KMS-11 (cell line): ENCODE measurements around the gene NDC80.
A peak's percentile ranks its signal among the peaks of the same experiment; 100 is the strongest.

Source experiments
- H2AFZ ChIP-seq: fragments of 200-600 bp; sonication (generic); 2 replicates; pipeline ENCODE4 v1.6.1; 2016; ENCODE audit warnings: antibody characterized with exemption, mixed run types, low read depth
- H3K27ac ChIP-seq: fragments of 200-600 bp; sonication (generic); 2 replicates; pipeline ENCODE4 v1.6.1; 2016; ENCODE audit warnings: mild to moderate bottlenecking, mixed run types
- H3K27me3 ChIP-seq: fragments of 200-600 bp; sonication (generic); 2 replicates; pipeline ENCODE4 v1.6.1; 2017; ENCODE audit warnings: mild to moderate bottlenecking, low read depth, mixed run types, moderate library complexity; ENCODE audit not compliant: insufficient read depth
- H3K36me3 ChIP-seq: fragments of 200-600 bp; sonication (generic); 2 replicates; pipeline ENCODE4 v1.6.1; 2017; ENCODE audit warnings: mild to moderate bottlenecking, mixed run types; ENCODE audit not compliant: insufficient read depth
- H3K4me1 ChIP-seq: fragments of 200-600 bp; sonication (generic); 2 replicates; pipeline ENCODE4 v1.6.1; 2016; ENCODE audit warnings: mild to moderate bottlenecking, low read depth, mixed run types; ENCODE audit not compliant: poor library complexity, severe bottlenecking
- H3K4me2 ChIP-seq: fragments of 200-600 bp; sonication (generic); 2 replicates; pipeline ENCODE4 v1.7.0; 2016; ENCODE audit warnings: mild to moderate bottlenecking, mixed run types
- H3K4me3 ChIP-seq: fragments of 200-600 bp; sonication (generic); IDR thresholded peaks from 2 replicates; pipeline ENCODE4 v1.6.1; 2017; ENCODE audit warnings: low read depth, low read length, mixed read lengths; ENCODE audit not compliant: insufficient read depth
- H3K79me2 ChIP-seq: fragments of 200-600 bp; sonication (generic); 2 replicates; pipeline ENCODE4 v1.6.1; 2016; ENCODE audit warnings: low read depth, mixed run types; ENCODE audit not compliant: insufficient read depth
- H3K9ac ChIP-seq: fragments of 200-600 bp; sonication (generic); 2 replicates; pipeline ENCODE4 v1.6.1; 2016; ENCODE audit warnings: mild to moderate bottlenecking, mixed run types
- H4K20me1 ChIP-seq: fragments of 200-600 bp; sonication (generic); 2 replicates; pipeline ENCODE4 v1.6.1; 2016; ENCODE audit warnings: mild to moderate bottlenecking, mixed run types; ENCODE audit not compliant: insufficient read depth
- TF ChIP-seq, protein P1 (sequence below): fragments of 200-600 bp; sonication (generic); conservative IDR thresholded peaks from 2 replicates; pipeline ENCODE4 v1.6.1; 2017; ENCODE audit warnings: low read depth, mild to moderate bottlenecking, antibody characterized with exemption, low read length, moderate library complexity, mixed read lengths

The NDC80 gene

DNA sequence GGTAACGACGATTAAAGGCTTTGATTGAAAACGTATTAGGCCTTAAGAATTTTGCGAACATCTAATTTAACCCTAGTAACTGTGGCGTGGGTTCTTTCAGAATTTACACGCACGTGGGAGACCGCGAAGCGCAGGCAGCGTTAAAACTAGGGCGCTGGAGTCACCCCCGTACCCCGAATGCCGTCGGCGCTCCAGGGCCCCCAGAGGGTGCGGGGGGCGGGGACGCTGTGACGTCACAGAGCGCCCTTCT lies 83.5 kb downstream of the NDC80 start:
- peaks cover 30% of the 10 kb centered on the region for H3K4me1 ChIP-seq
- peak overlapping the region; percentile 42 for H3K4me2 ChIP-seq
- H3K27me3 ChIP-seq: no peaks in the 10 kb centered on the region
- peak overlapping the region; percentile 4 for H3K4me3 ChIP-seq
- TF ChIP-seq, protein P1, sequence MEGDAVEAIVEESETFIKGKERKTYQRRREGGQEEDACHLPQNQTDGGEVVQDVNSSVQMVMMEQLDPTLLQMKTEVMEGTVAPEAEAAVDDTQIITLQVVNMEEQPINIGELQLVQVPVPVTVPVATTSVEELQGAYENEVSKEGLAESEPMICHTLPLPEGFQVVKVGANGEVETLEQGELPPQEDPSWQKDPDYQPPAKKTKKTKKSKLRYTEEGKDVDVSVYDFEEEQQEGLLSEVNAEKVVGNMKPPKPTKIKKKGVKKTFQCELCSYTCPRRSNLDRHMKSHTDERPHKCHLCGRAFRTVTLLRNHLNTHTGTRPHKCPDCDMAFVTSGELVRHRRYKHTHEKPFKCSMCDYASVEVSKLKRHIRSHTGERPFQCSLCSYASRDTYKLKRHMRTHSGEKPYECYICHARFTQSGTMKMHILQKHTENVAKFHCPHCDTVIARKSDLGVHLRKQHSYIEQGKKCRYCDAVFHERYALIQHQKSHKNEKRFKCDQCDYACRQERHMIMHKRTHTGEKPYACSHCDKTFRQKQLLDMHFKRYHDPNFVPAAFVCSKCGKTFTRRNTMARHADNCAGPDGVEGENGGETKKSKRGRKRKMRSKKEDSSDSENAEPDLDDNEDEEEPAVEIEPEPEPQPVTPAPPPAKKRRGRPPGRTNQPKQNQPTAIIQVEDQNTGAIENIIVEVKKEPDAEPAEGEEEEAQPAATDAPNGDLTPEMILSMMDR: no peak
- H3K36me3 ChIP-seq: no peaks in the 10 kb centered on the region
- H4K20me1 ChIP-seq: peaks cover 15% of the 10 kb centered on the region
- H3K79me2 ChIP-seq: peaks cover 40% of the 10 kb centered on the region
- peak overlapping the region; percentile 89 for H3K27ac ChIP-seq
- H3K9ac ChIP-seq: peak overlapping the region; percentile 96
- peak overlapping the region; percentile 66 for H2AFZ ChIP-seq

DNA sequence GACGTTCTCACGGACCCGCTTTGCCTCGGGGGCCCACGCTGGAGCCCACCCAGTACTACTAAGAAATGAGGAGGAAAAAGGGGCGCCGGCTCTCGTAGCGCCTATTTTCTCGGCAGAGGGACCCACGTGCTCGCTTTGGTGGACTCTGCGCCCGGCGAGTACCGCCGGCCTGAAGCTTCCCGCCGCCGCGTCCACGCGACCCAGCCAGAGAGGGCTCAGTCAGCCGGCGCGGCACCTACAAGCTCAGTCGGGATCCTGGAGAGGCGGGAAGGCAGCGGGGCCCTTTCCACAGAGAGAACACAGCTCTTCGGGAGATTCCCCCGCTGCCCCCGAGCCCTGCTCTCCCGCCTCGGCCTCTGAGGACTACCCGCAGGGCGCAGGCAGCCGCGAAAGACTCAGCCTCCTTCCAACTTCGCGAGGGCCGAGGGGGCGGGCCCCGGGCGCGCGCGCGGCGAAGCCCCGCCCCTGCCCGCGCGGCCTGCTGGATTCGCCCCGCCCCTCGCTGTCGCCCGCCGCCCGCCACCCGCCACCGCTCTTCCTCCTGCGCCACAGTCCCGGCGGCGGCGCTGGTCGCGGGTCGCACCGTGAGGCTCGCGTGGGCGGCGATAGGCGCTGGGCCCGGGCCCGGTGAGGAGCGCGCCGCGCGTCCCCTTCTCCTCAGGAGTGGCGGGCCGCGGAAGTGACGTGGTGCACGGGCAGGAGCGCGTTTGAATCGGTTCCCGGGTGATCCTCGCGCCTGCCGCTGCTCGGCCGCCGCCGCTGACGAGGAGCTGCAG lies 84.0 kb downstream of the NDC80 start, which contains the start of gene SMCHD1:
SMCHD1 (plus strand) TSS at position 549 of the 776 bp plus-strand sequence. CDS start 350 bp downstream, outside the sequence.
- Histone ChIP-seq H3K27me3 (no peaks in the 10 kb centered on the region), H4K20me1 (peaks cover 16% of the 10 kb centered on the region), H2AFZ (peak within 1 kb of the TSS; percentile 84), H3K4me1 (peaks cover 34% of the 10 kb centered on the region), H3K36me3 (no peaks in the 10 kb centered on the region), H3K9ac (peak within 1 kb of the TSS; percentile 96), H3K27ac (peak within 1 kb of the TSS; percentile 89), H3K79me2 (peaks cover 44% of the 10 kb centered on the region), H3K4me2 (peak within 1 kb of the TSS; percentile 94), H3K4me3 (peak within 1 kb of the TSS; percentile 22)
- TF ChIP-seq, protein P1: no peak

DNA sequence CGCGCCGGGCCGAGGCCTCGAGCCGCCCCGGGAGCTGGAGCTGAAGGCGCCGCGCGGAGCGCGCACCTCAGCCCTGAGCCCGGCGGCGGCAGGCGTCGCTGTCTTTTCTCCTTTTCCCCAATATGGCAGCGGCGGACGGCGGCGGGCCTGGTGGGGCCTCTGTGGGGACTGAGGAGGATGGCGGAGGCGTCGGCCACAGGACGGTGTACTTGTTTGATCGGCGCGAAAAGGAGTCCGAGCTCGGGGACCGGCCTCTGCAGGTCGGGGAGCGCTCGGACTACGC lies 84.5 kb downstream of the NDC80 start:
- peak overlapping the region; percentile 96 for H3K9ac ChIP-seq
- H3K27me3 ChIP-seq: no peaks in the 10 kb centered on the region
- peak overlapping the region; percentile 94; the same call in 1 of the 2 replicates for H3K4me2 ChIP-seq
- no peaks in the 10 kb centered on the region; the same call in 1 of the 2 replicates for H3K36me3 ChIP-seq
- TF ChIP-seq, protein P1: no peak
- peak overlapping the region; percentile 89 for H3K27ac ChIP-seq
- peaks cover 16% of the 10 kb centered on the region for H4K20me1 ChIP-seq
- peaks cover 49% of the 10 kb centered on the region for H3K79me2 ChIP-seq
- peak overlapping the region; percentile 84 for H2AFZ ChIP-seq
- peaks cover 34% of the 10 kb centered on the region for H3K4me1 ChIP-seq
- H3K4me3 ChIP-seq: no peak overlapping the region

DNA sequence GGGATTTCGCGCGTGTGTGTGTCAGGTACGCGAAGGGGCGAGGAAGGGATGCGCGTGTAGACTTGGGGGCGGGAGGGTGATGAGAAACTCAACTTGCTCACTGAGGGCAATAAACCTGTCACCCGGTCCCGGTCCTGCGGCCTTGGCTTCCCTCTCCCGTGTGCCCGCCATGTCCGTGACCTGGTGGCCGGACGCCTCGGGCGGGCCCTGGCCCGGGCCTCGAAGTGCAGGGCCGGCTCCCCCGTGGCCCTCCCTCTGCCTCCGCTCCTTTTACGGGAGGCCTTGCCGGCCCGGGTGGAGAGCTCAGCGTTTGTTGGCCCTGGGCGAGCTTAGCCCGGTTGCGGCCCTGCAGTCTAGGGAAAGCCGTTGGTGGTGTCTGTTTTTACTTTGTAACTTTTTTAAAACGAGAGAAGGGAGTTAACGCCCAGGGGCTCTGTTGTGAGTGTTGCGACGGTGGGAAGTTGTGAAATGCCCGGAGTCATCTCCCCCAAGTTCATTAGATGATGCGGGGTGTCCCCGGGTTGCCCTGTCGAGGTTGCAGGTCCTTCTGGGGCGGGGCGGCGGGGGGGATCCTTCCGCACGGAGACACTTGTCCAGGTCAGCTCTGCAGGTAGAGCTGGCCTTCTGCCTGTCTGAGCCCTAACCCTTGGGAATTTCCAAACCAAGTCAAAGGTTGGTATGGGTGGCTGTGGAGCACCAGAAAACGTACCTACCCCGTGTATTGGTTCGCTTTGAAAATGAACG lies 85.1 kb downstream of the NDC80 start:
- H3K27me3 ChIP-seq: no peaks in the 10 kb centered on the region
- H4K20me1 ChIP-seq: peaks cover 16% of the 10 kb centered on the region
- peak overlapping the region; percentile 22 for H3K4me3 ChIP-seq
- H2AFZ ChIP-seq: peak overlapping the region; percentile 84
- peak overlapping the region; percentile 89 for H3K27ac ChIP-seq
- H3K36me3 ChIP-seq: no peaks in the 10 kb centered on the region; the same call in 1 of the 2 replicates
- H3K4me1 ChIP-seq: peaks cover 34% of the 10 kb centered on the region
- TF ChIP-seq, protein P1: no peak
- H3K9ac ChIP-seq: peak overlapping the region; percentile 96
- peaks cover 54% of the 10 kb centered on the region for H3K79me2 ChIP-seq
- peak overlapping the region; percentile 94 for H3K4me2 ChIP-seq
